Measurements from ENCODE around the gene CETP. TPM values are rescaled to one million over a fixed set of nuclear protein-coding genes. Genes with fewer than 3 reads are reported as not detected.

Gene CETP
- total and polyA plus RNA-seq, 9 of the 15 experiments (the other 6 are each of a cell fraction or from before 2014, with no cell fraction given), result 0.07 to 0.11 TPM; not detected in 7

GRCh38 chr16:56971768-56972043 lies 10.0 kb downstream of the CETP start:
- H3K9me3 ChIP-seq (replicated peaks; ENCODE audit: control insufficient read depth, insufficient read depth, low read depth, low read length), result peaks cover 2% of the 10 kb centered on the region; the same call in 1 of the 2 replicates
- in situ Hi-C loops (cut with MboI) (no loop called here), intact Hi-C loops (cut with micrococcal nuclease) (no loop called here)
- no peaks in the 10 kb centered on the region for H3K9me1 ChIP-seq (ENCODE audit: control insufficient read depth, insufficient read depth, low read length)
- ChIA-PET CTCF (ENCODE audit: low intra/inter-chr PET ratio) (no interaction called here), POLR2A (interaction anchor here (0.6 to 1.4 kb wide), 5 partner anchors 10 to 197 kb away, joined by 4 to 7 read pairs (median 4); partner anchors contain the start of gene CETP)
- no peak for ATAC-seq
- BruUV-seq (replicated peaks), result no TSS peak
- no peak overlapping the region for H3K27ac ChIP-seq (ENCODE audit: extremely low read depth, low read depth, low read length)
- no peaks in the 10 kb centered on the region for H3K79me2 ChIP-seq (ENCODE audit: control insufficient read depth, insufficient read depth, low read length)
- no peak for DNase-seq (ENCODE audit: extremely low read depth in 1 of 4, low spot score in 3 of 4)
- H3K4me2 ChIP-seq (ENCODE audit: insufficient read depth, low read length), result no peak overlapping the region
- no peak overlapping the region for H3K9ac ChIP-seq (ENCODE audit: insufficient read depth in 1 of 2, low read depth in 2 of 2, low read length in 2 of 2)
- H3K36me3 ChIP-seq (ENCODE audit: control insufficient read depth, insufficient read depth, low read length), result no peaks in the 10 kb centered on the region
- no peak overlapping the region for H2AFZ ChIP-seq (ENCODE audit: low read depth, low read length)
- no peak for FAIRE-seq
- H3K27me3 ChIP-seq (ENCODE audit: control insufficient read depth in 2 of 2, insufficient read depth in 2 of 2, low read length in 2 of 2), result peaks cover 22 to 45% of the 10 kb centered on the region in 2 experiments; a peak in 4 of 5 replicates
- WGBS (ENCODE audit: insufficient coverage, low coverage, missing lambda C conversion rate), result 0% methylated on average over 3 of the region's 3 CpGs
- no peaks in the 10 kb centered on the region for H4K20me1 ChIP-seq (replicated peaks; ENCODE audit: control insufficient read depth, insufficient read depth, low read length)
- H3K4me3 ChIP-seq, result no peak overlapping the region
- peaks cover 0 to 5% of the 10 kb centered on the region in 2 experiments; a peak in 3 of 5 replicates for H3K4me1 ChIP-seq (replicated peaks in 1 of 2; ENCODE audit: control insufficient read depth in 2 of 2, insufficient read depth in 2 of 2, low read length in 2 of 2)
- TF ChIP-seq RBM22 (IDR thresholded peaks at IDR 0.05; ENCODE audit: low read depth, low read length, poor library complexity, severe bottlenecking) (no peak), ZNF124 (CRISPR knock-in tag; IDR thresholded peaks at IDR 0.05) (no peak), ZNF431 (CRISPR knock-in tag; IDR thresholded peaks at IDR 0.05) (no peak), GMEB1 (CRISPR knock-in tag; IDR thresholded peaks at IDR 0.05) (no peak), BRCA1 (IDR thresholded peaks at IDR 0.05) (no peak), BRCA1 (CRISPR knock-in tag; IDR thresholded peaks at IDR 0.05) (no peak), PTRF (tag; IDR thresholded peaks at IDR 0.05) (no peak), PHB2 (IDR thresholded peaks at IDR 0.05; ENCODE audit: low read depth) (no peak), TSC22D4 (tag; IDR thresholded peaks at IDR 0.05) (no peak), NCOA2 (IDR thresholded peaks at IDR 0.05; ENCODE audit: partially characterized antibody in 2 of 2) (no peak), TAF1 (IDR thresholded peaks at IDR 0.05; ENCODE audit: control insufficient read depth, extremely low read depth, insufficient read depth, low read length, severe bottlenecking) (no peak), ZFP36 (IDR thresholded peaks at IDR 0.05; ENCODE audit: low read depth, low read length, partially characterized antibody) (no peak)
- TF ChIP-seq, protein P1, sequence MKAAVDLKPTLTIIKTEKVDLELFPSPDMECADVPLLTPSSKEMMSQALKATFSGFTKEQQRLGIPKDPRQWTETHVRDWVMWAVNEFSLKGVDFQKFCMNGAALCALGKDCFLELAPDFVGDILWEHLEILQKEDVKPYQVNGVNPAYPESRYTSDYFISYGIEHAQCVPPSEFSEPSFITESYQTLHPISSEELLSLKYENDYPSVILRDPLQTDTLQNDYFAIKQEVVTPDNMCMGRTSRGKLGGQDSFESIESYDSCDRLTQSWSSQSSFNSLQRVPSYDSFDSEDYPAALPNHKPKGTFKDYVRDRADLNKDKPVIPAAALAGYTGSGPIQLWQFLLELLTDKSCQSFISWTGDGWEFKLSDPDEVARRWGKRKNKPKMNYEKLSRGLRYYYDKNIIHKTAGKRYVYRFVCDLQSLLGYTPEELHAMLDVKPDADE (conservative IDR thresholded peaks at IDR 0.05; ENCODE audit: control insufficient read depth, low read depth, low read length), result no peak
- TF ChIP-seq, protein P2, sequence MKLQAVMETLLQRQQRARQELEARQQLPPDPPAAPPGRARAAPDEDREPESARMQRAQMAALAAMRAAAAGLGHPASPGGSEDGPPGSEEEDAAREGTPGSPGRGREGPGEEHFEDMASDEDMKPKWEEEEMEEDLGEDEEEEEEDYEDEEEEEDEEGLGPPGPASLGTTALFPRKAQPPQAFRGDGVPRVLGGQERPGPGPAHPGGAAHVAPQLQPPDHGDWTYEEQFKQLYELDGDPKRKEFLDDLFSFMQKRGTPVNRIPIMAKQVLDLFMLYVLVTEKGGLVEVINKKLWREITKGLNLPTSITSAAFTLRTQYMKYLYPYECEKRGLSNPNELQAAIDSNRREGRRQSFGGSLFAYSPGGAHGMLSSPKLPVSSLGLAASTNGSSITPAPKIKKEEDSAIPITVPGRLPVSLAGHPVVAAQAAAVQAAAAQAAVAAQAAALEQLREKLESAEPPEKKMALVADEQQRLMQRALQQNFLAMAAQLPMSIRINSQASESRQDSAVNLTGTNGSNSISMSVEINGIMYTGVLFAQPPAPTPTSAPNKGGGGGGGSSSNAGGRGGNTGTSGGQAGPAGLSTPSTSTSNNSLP (IDR thresholded peaks at IDR 0.05; ENCODE audit: borderline replicate concordance, low read depth, low read length), result no peak
- TF ChIP-seq, protein P3, sequence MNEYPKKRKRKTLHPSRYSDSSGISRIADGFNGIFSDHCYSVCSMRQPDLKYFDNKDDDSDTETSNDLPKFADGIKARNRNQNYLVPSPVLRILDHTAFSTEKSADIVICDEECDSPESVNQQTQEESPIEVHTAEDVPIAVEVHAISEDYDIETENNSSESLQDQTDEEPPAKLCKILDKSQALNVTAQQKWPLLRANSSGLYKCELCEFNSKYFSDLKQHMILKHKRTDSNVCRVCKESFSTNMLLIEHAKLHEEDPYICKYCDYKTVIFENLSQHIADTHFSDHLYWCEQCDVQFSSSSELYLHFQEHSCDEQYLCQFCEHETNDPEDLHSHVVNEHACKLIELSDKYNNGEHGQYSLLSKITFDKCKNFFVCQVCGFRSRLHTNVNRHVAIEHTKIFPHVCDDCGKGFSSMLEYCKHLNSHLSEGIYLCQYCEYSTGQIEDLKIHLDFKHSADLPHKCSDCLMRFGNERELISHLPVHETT (CRISPR knock-in tag; conservative IDR thresholded peaks at IDR 0.05 in 1 of 2, IDR thresholded peaks at IDR 0.05 in 1 of 2), result no peak
- TF ChIP-seq, protein P4, sequence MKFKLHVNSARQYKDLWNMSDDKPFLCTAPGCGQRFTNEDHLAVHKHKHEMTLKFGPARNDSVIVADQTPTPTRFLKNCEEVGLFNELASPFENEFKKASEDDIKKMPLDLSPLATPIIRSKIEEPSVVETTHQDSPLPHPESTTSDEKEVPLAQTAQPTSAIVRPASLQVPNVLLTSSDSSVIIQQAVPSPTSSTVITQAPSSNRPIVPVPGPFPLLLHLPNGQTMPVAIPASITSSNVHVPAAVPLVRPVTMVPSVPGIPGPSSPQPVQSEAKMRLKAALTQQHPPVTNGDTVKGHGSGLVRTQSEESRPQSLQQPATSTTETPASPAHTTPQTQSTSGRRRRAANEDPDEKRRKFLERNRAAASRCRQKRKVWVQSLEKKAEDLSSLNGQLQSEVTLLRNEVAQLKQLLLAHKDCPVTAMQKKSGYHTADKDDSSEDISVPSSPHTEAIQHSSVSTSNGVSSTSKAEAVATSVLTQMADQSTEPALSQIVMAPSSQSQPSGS (CRISPR knock-in tag; IDR thresholded peaks at IDR 0.05), result no peak

Measured in K562 (cell line).